Neutrophil (primary cell): ENCODE results near the gene SLC9A9.

Experiments
- H3K27ac ChIP-seq: fragments of 200-600 bp; sonication (generic); 2 replicates; pipeline ENCODE4 v1.5.1; 2016; ENCODE audit warnings: mild to moderate bottlenecking, moderate library complexity
- H3K27me3 ChIP-seq: fragments of 200-600 bp; sonication (generic); 2 replicates; pipeline ENCODE4 v1.6.0; 2016; ENCODE audit warnings: mild to moderate bottlenecking
- H3K36me3 ChIP-seq: fragments of 200-600 bp; sonication (generic); 2 replicates; pipeline ENCODE4 v1.5.1; 2017
- H3K4me1 ChIP-seq, 2 experiments: fragments of 200-600 bp in 1 of 2; sonication (generic) in 1 of 2; 1 replicate in 1 of 2; 2 replicates in 1 of 2; pipeline versions ENCODE4 v1.5.1 to v1.6.1; 2013 to 2016; ENCODE audit warnings: low read depth in 1 of 2, low read length in 1 of 2, mild to moderate bottlenecking in 1 of 2, moderate library complexity in 1 of 2; ENCODE audit not compliant: control insufficient read depth in 1 of 2, insufficient read depth in 1 of 2
- H3K4me3 ChIP-seq, 2 experiments: fragments of 200-600 bp in 1 of 2; sonication (generic) in 1 of 2; 1 replicate in 1 of 2; 2 replicates in 1 of 2; pipeline ENCODE4 v1.5.1; 2013 to 2016; ENCODE audit warnings: low read depth in 1 of 2, low read length in 1 of 2, mild to moderate bottlenecking in 1 of 2, moderate library complexity in 1 of 2
- H3K9me3 ChIP-seq: fragments of 200-600 bp; sonication (generic); 2 replicates; pipeline ENCODE4 v1.5.1; 2016
- CTCF ChIP-seq: fragments of 200-600 bp; sonication (generic); IDR thresholded peaks from 2 replicates; pipeline ENCODE4 v1.5.1; 2016; ENCODE audit warnings: antibody characterized with exemption

SLC9A9 gene

DNA sequence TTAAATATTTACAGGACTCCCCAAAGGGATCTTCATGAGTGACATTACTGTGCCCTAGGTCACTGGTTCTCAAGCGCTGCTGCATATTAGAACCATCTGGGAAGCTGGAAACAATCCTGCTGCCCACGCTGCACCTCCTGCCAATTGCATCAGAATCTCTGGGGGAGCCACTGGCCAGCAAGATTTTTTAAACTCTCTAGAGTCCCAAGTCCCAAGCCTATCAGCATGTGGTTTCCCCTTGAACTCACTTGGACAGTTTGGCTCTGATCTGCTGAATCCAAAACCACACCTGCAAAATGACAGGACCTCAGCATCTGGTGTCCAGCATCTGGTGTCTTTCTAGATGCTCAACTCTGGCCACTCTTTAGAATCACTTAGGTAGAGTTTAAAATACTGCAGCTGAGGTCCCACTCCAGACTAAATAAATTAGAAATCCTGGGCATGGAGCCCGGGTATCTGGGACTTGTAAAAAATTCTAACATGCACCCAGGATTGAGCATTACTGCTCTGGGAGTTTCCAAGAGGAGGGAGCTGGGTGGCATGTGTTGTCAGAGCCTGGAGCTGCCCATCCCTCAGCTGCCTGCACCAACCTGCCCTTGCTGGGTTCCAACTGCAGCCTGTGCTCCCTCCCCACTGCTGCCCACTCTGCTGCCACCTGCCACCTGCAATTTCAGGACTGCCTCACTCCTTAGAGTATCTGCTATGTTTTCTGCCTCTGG, 311.3 kb downstream of the SLC9A9 start:
- H3K9me3 ChIP-seq, result no peaks in the 10 kb centered on the region
- no peak overlapping the region for H3K4me3 ChIP-seq
- H3K36me3 ChIP-seq, result no peaks in the 10 kb centered on the region
- H3K27ac ChIP-seq, result no peak overlapping the region
- TF ChIP-seq CTCF, result no peak
- no peaks in the 10 kb centered on the region for H3K27me3 ChIP-seq
- no peaks in the 10 kb centered on the region for H3K4me1 ChIP-seq

DNA sequence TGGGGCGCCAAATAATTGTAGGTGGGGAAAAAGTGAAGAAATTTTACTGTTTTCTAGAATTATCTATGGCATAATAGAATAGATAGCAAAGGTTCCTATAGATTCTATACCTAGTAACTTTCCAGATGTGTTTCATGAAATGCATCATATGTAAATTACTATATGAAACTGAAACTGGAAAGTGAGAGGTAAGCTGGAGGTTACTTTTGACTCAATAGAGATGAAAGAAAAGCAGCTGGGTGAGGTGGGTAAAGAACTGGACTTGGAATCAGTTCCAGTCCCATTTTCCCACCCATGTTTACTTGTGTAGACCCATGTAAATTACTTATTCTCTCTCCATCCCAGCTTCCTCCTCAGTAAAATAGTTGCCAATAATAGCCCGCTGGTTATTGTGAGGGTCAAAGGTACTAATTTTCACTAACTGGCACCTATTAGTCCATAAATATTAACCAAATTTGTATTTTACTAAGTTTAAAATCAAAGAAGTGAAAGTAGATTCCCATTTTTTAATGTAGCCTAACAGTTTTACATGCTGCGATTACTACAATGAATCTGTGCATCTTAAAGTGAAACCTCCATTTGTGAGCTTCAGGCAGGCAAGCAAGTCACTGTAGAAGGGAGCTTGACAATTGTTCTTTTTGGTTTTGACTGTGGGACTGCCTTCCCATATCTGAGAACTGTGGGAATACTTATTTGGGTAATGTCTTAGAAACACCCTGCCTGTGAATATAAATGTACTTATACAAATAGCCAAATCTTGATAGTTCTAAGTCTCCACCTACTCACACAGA, 312.1 kb downstream of the SLC9A9 start:
- Histone ChIP-seq H3K27ac (no peak overlapping the region), H3K27me3 (no peaks in the 10 kb centered on the region), H3K36me3 (no peaks in the 10 kb centered on the region), H3K4me1 (no peaks in the 10 kb centered on the region), H3K4me3 (no peak overlapping the region), H3K9me3 (no peaks in the 10 kb centered on the region)
- TF ChIP-seq CTCF, result no peak

- TF ChIP-seq CTCF, result no peak
- Histone ChIP-seq H3K36me3 (no peaks in the 10 kb centered on the region), H3K9me3 (no peaks in the 10 kb centered on the region), H3K4me1 (no peaks in the 10 kb centered on the region), H3K27ac (no peak overlapping the region), H3K27me3 (peaks cover 7% of the 10 kb centered on the region), H3K4me3 (no peak overlapping the region)
These were observed 314.9 kb downstream of the SLC9A9 start for GRCh38 chr3:143533391-143533790.

DNA sequence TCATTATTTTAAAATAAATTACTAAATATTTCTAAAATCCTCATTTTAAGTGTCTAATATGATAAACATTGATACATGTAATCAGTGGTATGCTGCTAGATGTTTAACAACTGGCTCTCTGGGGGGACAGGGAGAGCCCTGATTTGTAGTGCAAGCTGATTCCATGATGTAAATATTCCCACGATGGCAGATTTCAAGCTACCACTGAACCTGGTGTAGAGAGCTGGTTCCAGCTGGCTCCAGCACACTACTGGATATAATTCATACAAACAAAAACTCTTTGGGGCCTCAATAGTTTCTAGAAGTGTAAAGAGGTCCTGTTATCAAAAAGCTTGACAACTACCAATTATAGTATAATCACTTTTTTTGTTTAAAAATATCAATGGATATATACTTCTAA, 316.2 kb downstream of the SLC9A9 start:
- Histone ChIP-seq H3K9me3 (no peaks in the 10 kb centered on the region), H3K27ac (no peak overlapping the region), H3K4me3 (no peak overlapping the region), H3K4me1 (no peaks in the 10 kb centered on the region), H3K36me3 (no peaks in the 10 kb centered on the region), H3K27me3 (peaks cover 12% of the 10 kb centered on the region)
- no peak for TF ChIP-seq CTCF

DNA sequence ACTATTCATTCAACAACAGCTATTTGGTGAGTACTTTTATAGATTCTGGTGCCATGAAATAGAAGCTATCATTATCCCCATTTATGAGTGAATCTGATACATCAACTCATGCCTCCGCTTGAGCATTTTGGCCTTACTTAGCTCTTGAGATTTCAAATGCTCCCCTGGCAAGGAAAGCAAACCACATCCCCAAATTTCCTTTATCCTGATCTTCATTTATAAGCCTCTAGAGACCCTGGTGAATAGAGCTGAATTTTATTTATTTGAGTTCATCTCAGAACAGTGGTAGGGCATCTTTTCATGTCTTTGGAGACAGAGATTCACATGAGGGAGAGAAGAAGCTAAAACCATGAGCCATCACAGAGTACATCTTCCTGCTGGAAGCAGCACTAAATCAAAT, 317.2 kb downstream of the SLC9A9 start:
- H3K4me3 ChIP-seq, result no peak overlapping the region
- H3K4me1 ChIP-seq, result no peaks in the 10 kb centered on the region
- no peak overlapping the region for H3K27ac ChIP-seq
- H3K9me3 ChIP-seq, result no peaks in the 10 kb centered on the region
- H3K36me3 ChIP-seq, result no peaks in the 10 kb centered on the region
- TF ChIP-seq CTCF, result no peak
- peaks cover 12% of the 10 kb centered on the region for H3K27me3 ChIP-seq
